Fibroblast of pulmonary artery (primary cell): ENCODE measurements around the gene MAP2K2.

Experiments
- DNase-seq: peaks from one replicate; pipeline ENCODE4 v3.0.0-alpha.2; 2010; ENCODE audit warnings: low read depth
- H3K4me3 ChIP-seq: replicated peaks from 2 replicates; pipeline ENCODE4 v1.5.1; 2011; ENCODE audit warnings: low read depth, mild to moderate bottlenecking, control low read depth, low read length, moderate library complexity
- TF ChIP-seq, protein P1 (sequence below): IDR thresholded peaks from 2 replicates; pipeline ENCODE4 v1.5.1; 2011; ENCODE audit warnings: mild to moderate bottlenecking, control low read depth, low read length, inconsistent platforms; ENCODE audit errors: missing control alignments

Gene MAP2K2

DNA sequence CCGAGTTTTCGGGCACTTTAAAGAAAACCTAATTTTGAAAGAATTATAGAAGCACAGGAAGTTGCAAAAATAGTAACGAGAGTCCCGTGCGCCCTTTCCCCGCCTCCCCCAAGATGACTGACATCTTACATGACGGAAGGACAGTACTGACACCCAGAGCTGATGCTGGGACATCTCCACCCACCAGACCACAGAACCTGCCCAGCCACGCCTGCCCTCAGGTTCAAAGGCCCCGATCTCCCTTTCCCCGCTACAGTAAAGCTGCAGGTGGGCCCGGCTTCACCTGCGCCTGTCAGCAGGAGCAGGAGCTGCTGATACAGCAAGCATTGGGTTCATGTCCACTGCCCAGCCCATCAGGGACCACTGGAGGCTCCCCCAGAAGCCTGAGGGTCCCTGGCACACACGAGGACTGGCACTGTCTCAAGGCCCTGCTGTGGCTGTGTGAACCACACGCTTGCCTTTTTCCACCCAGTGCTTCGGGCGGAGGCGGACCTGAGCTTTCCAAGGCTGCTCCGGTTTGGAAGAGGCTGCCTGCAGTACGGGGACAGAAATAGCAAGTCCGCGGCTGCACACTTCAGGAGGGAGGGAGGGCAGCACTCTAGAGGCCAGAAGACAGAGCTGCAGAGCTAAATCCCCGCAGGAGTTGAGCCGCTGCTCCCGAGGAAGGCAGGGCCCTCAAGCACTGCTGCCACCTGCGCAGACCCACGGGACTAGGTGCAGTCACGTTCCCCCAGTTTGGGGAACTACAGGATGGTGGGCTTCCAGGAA, 8.7 kb downstream of the MAP2K2 start:
- TF ChIP-seq, protein P1, sequence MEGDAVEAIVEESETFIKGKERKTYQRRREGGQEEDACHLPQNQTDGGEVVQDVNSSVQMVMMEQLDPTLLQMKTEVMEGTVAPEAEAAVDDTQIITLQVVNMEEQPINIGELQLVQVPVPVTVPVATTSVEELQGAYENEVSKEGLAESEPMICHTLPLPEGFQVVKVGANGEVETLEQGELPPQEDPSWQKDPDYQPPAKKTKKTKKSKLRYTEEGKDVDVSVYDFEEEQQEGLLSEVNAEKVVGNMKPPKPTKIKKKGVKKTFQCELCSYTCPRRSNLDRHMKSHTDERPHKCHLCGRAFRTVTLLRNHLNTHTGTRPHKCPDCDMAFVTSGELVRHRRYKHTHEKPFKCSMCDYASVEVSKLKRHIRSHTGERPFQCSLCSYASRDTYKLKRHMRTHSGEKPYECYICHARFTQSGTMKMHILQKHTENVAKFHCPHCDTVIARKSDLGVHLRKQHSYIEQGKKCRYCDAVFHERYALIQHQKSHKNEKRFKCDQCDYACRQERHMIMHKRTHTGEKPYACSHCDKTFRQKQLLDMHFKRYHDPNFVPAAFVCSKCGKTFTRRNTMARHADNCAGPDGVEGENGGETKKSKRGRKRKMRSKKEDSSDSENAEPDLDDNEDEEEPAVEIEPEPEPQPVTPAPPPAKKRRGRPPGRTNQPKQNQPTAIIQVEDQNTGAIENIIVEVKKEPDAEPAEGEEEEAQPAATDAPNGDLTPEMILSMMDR = no peak
- no peak for DNase-seq

DNA sequence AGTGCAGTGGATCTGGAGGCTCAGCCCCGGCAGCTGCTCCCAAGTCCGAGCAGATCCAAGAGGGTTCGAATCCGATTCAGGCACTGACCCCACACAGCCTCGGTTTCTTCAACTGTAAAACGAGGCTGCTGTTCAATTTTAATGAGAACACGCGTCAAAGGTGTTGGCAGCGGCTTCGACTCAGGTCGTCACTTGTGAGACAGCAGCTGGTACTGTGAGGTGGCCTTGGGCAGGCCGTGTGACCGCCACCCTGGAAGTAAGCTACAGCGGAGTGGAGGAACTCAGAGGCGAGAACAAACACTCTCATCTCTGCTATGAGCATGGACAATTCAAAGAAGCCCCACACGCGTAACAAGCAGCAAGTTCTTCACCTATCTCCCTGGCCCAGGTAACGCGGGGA, 9.7 kb downstream of the MAP2K2 start:
- no peak for DNase-seq
- TF ChIP-seq, protein P1 = no peak
- H3K4me3 ChIP-seq = no peak overlapping the region

More for the DNA sequence above, 8.7 kb downstream of the MAP2K2 start:
- H3K4me3 ChIP-seq = no peak overlapping the region

DNA sequence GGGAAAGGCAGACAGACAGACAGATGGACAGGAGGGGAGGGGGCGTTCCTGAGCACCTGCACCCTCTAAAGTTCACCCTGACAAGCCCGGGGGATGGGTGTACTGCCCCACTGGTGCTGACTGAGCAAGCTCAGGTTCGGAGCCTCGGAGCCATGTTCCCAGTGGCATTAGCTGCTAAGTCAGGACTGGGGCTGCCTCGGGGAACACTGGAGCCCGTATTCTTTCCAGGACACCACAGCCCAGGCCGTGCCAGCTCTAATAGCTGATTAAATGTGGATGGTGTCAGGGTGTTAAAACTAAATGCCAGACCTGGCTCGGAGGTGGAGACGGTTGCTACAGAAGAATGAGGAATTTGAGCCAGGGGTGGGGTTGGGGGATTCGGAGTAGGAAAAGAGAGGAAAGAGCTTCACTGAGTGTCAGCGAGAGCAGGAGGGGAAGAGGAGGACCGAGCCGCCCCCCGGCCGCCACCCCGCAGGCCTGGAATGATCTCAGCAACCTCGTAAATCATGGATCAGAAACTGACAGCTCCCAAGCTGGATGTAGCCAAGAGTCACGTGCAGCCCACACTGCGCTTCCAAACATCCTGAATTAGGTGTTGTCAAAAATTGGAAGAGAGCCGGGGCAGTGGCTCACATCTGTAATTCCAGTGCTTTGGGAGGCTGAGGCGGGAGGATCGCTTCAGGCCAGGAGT, 10.4 kb downstream of the MAP2K2 start:
- no peak for DNase-seq
- no peak overlapping the region for H3K4me3 ChIP-seq
- TF ChIP-seq, protein P1 = no peak

DNA sequence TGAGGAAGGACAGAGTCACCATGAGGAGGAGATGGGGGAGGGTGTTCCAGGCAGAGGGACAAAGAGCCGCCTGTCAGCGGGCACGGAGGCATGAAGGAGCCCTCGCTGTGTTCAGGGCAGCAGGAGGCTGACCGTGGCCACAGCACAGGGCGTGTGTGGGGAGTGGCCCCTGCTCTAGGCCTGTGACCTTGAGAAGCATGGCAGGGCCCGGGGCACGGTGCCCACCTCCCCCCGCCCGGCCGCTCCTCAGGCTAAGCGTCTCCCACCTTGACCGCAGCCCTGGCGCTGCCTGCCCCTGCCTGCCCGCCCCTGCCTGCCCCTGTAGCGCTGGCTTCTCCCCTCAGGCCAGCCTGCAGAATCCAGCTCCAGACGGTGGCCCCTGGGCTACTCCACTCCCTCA, 11.6 kb downstream of the MAP2K2 start:
- TF ChIP-seq, protein P1 = no peak
- no peak overlapping the region for H3K4me3 ChIP-seq
- no peak for DNase-seq

DNA sequence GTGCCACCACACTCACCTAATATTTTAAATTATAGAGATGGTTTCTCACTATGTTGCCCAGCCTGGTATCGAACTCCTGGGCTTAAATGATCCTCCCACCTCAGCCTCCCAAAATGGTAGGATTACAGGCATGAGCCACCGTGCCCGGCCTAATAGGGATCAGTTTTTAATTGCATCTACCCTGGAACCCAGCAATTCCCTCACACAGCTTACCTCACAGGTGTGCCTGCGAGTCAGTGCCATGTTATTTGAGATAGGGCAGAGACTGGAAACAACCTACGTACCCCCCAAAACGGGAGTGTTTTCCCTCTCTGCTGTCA, 14.3 kb downstream of the MAP2K2 start:
- no peak overlapping the region for H3K4me3 ChIP-seq
- TF ChIP-seq, protein P1 = no peak
- no peak for DNase-seq

DNA sequence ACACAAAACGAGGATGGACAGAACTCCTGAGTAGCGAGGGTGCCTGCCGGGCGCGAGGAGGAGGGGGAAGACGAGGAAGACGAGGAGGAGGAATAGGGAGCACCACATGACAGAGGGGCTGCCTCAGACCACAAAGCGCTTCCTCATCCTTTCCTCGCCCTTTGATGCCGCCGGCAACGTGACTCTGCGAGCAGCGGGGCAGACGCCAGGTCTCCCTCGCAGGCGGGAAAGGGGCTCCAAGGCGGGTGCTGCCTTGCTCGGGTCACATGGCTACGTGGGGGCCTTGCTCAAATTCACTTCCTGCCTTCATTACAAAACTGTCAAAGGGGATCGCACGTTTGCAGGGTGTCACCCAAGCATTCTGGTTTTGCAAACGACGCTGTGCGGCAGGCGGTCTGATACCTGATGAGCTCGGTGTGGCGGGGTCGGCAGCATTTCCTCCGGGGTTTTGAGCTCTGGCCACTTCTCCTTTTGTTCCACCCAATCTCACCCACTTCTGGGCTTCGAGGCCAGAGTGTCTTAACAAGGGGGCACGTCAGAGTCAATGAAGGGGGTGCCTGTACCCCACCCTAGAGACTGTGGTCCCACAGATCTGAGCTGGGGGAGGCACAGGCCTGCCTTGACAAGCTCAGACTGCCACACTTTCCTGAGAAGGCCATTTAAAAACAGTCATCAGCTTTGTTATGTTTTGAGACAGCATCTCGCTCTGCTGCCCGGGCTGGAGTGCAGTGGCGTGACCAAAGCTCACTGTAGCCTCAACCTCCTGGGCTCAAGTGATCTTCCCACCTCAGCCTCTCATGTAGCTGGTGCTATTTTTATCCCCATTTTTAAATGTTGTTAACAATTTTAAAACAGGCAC, 14.9 kb downstream of the MAP2K2 start:
- no peak overlapping the region for H3K4me3 ChIP-seq
- no peak for DNase-seq
- TF ChIP-seq, protein P1 = no peak
